HepG2 (cell line): ENCODE measurements around the gene ATP5F1E. TPM values are rescaled to one million over a fixed set of nuclear protein-coding genes. Genes with fewer than 3 reads are reported as not detected.

Experiments used
- AGO1 ChIP-seq: fragments of 200-400 bp; formaldehyde crosslinking; IDR thresholded peaks from 2 replicates; pipeline ENCODE4 v1.6.1; 2017; ENCODE audit warnings: mild to moderate bottlenecking, low read depth, low read length, moderate library complexity; ENCODE audit not compliant: poor library complexity, severe bottlenecking
- ARNTL ChIP-seq: sonication (generic); formaldehyde crosslinking; IDR thresholded peaks from 2 replicates; pipeline ENCODE4 v1.4.0; 2020; ENCODE audit warnings: mild to moderate bottlenecking, missing genetic modification reagents
- CBX1 ChIP-seq: IDR thresholded peaks from one replicate; pipeline ENCODE4 v1.6.1; 2016; ENCODE audit warnings: antibody characterized with exemption, low read depth
- DPF2 ChIP-seq: sonication (generic); formaldehyde crosslinking; IDR thresholded peaks from 2 replicates; pipeline ENCODE4 v1.4.0; 2020; ENCODE audit warnings: mild to moderate bottlenecking, low read depth, missing genetic modification reagents, borderline replicate concordance
- ELF4 ChIP-seq: sonication (generic); formaldehyde crosslinking; IDR thresholded peaks from 2 replicates; pipeline ENCODE4 v1.5.0; 2020; ENCODE audit warnings: missing genetic modification reagents, mild to moderate bottlenecking, moderate library complexity, borderline replicate concordance
- FOXO1 ChIP-seq: sonication (generic); formaldehyde crosslinking; IDR thresholded peaks from 2 replicates; pipeline ENCODE4 v1.4.0; 2020; ENCODE audit warnings: missing genetic modification reagents
- GATAD2A ChIP-seq: IDR thresholded peaks from 2 replicates; pipeline ENCODE4 v1.6.1; 2016
- GLI4 ChIP-seq: sonication (generic); formaldehyde crosslinking; IDR thresholded peaks from 2 replicates; pipeline ENCODE4 v1.5.1; 2020; ENCODE audit warnings: missing genetic modification reagents, mild to moderate bottlenecking, moderate library complexity, borderline replicate concordance
- IRF2 ChIP-seq: IDR thresholded peaks from 2 replicates; pipeline ENCODE4 v1.6.1; 2018; ENCODE audit warnings: missing genetic modification reagents, missing compliant biosample characterization
- MXD1 ChIP-seq: sonication (generic); formaldehyde crosslinking; IDR thresholded peaks from 2 replicates; pipeline ENCODE4 v1.4.0; 2020; ENCODE audit warnings: mild to moderate bottlenecking, missing genetic modification reagents
- PAX8 ChIP-seq: sonication (generic); formaldehyde crosslinking; IDR thresholded peaks from 2 replicates; pipeline ENCODE4 v1.8.0; 2022; ENCODE audit warnings: mild to moderate bottlenecking, missing genetic modification reagents, borderline replicate concordance
- PHF5A ChIP-seq: IDR thresholded peaks from one replicate; pipeline ENCODE4 v1.6.1; 2018; ENCODE audit warnings: low read depth, missing genetic modification reagents; ENCODE audit not compliant: unreplicated experiment
- PLRG1 ChIP-seq: fragments of 450-650 bp; conservative IDR thresholded peaks from 2 replicates; pipeline ENCODE4 v1.6.1; 2016
- POLR2AphosphoS5 ChIP-seq: IDR thresholded peaks from 2 replicates; pipeline ENCODE4 v1.6.1; 2012; ENCODE audit warnings: low read depth, low read length
- RFXAP ChIP-seq: sonication (generic); formaldehyde crosslinking; IDR thresholded peaks from 2 replicates; pipeline ENCODE4 v1.4.0; 2020; ENCODE audit warnings: missing genetic modification reagents, borderline replicate concordance
- ZFP37 ChIP-seq: sonication (generic); formaldehyde crosslinking; IDR thresholded peaks from 2 replicates; pipeline ENCODE4 v1.4.0; 2020; ENCODE audit warnings: missing genetic modification reagents, borderline replicate concordance
- ZFP91 ChIP-seq: sonication (generic); formaldehyde crosslinking; IDR thresholded peaks from 2 replicates; pipeline ENCODE4 v1.9.0; 2022; ENCODE audit warnings: missing genetic modification reagents, mild to moderate bottlenecking, borderline replicate concordance
- ZNF138 ChIP-seq: sonication (generic); formaldehyde crosslinking; IDR thresholded peaks from 2 replicates; pipeline ENCODE4 v1.5.0; 2020; ENCODE audit warnings: mild to moderate bottlenecking, low read depth, missing genetic modification reagents
- ZNF24 ChIP-seq: fragments of 450-650 bp; IDR thresholded peaks from 2 replicates; pipeline ENCODE4 v1.6.1; 2017; ENCODE audit warnings: antibody characterized with exemption, mild to moderate bottlenecking
- ZNF274 ChIP-seq: sonication (generic); formaldehyde crosslinking; IDR thresholded peaks from 2 replicates; pipeline ENCODE4 v1.5.1; 2020; ENCODE audit warnings: mild to moderate bottlenecking, missing genetic modification reagents
- ZNF382 ChIP-seq: sonication (generic); formaldehyde crosslinking; IDR thresholded peaks from 2 replicates; pipeline ENCODE4 v1.5.0; 2020; ENCODE audit warnings: missing genetic modification reagents, mild to moderate bottlenecking, borderline replicate concordance
- ZNF430 ChIP-seq: sonication (generic); formaldehyde crosslinking; IDR thresholded peaks from 2 replicates; pipeline ENCODE4 v1.9.0; 2021; ENCODE audit warnings: mild to moderate bottlenecking, missing genetic modification reagents
- ZNF710 ChIP-seq: sonication (generic); formaldehyde crosslinking; IDR thresholded peaks from 2 replicates; pipeline ENCODE4 v1.5.0; 2020; ENCODE audit warnings: mild to moderate bottlenecking, missing genetic modification reagents, borderline replicate concordance
- polyA plus RNA-seq, 8 experiments: library from polyadenylated mRNA; depleted of rRNA in 3 of 8; stranded (reverse) in 7 of 8; unstranded in 1 of 8; fragments of >200 nt; fragmentation: Illumina TruSeq in 4 of 8; extraction: Trizol in 4 of 8; gene quantifications; 2 replicates each; pipeline versions ENCODE4 v1.2.1 to v1.2.3, GENCODE V29; 2011 to 2016; ENCODE audit warnings: low read depth in 4 of 8, missing spikeins in 1 of 8, mixed read lengths in 1 of 8; ENCODE audit not compliant: insufficient read depth in 1 of 8
- total RNA-seq, 5 experiments: library from RNA; depleted of rRNA; stranded (reverse); fragments of >200 nt; fragmentation: Illumina TruSeq; extraction: Trizol; gene quantifications; 2 replicates each; pipeline ENCODE4 v1.2.3, GENCODE V29; 2016; ENCODE audit warnings: low read depth in 1 of 5

Gene ATP5F1E
- total and polyA plus RNA-seq, 2 of the 13 experiments (the other 11 are each of a cell fraction or from before 2014, with no cell fraction given): 121 to 134 TPM

- TF ChIP-seq ZFP91 (CRISPR knock-in tag) (peak; percentile 31; the same call in 1 of the 2 replicates), CBX1 (peak; percentile 17), RFXAP (CRISPR knock-in tag) (no peak), DPF2 (CRISPR knock-in tag) (no peak), PAX8 (no peak), AGO1 (no peak), GLI4 (CRISPR knock-in tag) (peak; percentile 56; the same call in 1 of the 2 replicates), ZNF710 (CRISPR knock-in tag) (peak; percentile 22; the same call in 1 of the 2 replicates), POLR2AphosphoS5 (no peak), ZFP37 (CRISPR knock-in tag) (no peak), IRF2 (CRISPR knock-in tag) (peak; percentile 29; the same call in 1 of the 2 replicates), ZNF138 (0 out of 2 replicates have a peak, but pooled peaks have one; percentile 61), PHF5A (CRISPR knock-in tag) (no peak), ZNF24 (no peak), MXD1 (CRISPR knock-in tag) (0 out of 2 replicates have a peak, but pooled peaks have one; percentile 41), ZNF274 (no peak; the same call in 1 of the 2 replicates), PLRG1 (no peak), ELF4 (no peak), GATAD2A (CRISPR knock-in tag) (0 out of 2 replicates have a peak, but pooled peaks have one; percentile 24), ARNTL (CRISPR knock-in tag) (0 out of 2 replicates have a peak, but pooled peaks have one; percentile 28), ZNF382 (CRISPR knock-in tag) (no peak), ZNF430 (CRISPR knock-in tag) (0 out of 2 replicates have a peak, but pooled peaks have one; percentile 39), FOXO1 (CRISPR knock-in tag) (no peak)
Measured at GRCh38 chr20:59010995-59011873, 20.9 kb downstream of the ATP5F1E start (continued).
